SJCRH30 (cell line): ENCODE results near the gene EFCAB6. TPM values are rescaled to one million over a fixed set of nuclear protein-coding genes. Genes with fewer than 3 reads are reported as not detected.

Experiments used
- DNase-seq, 2 experiments: peaks; one replicate each; pipeline ENCODE4 v3.0.0-alpha.2; 2015 to 2020
- H3K27ac ChIP-seq: fragments of 250-450 bp; sonication (Bioruptor Pico); 2 replicates; pipeline ENCODE4 v1.5.1; 2020; ENCODE audit warnings: mild to moderate bottlenecking, moderate library complexity
- H3K27me3 ChIP-seq: fragments of 250-450 bp; sonication (Bioruptor Pico); 2 replicates; pipeline ENCODE4 v1.5.1; 2020; ENCODE audit warnings: mild to moderate bottlenecking, moderate library complexity
- H3K36me3 ChIP-seq: fragments of 250-450 bp; sonication (Bioruptor Pico); 2 replicates; pipeline ENCODE4 v1.5.1; 2020; ENCODE audit warnings: mild to moderate bottlenecking, moderate library complexity
- H3K4me1 ChIP-seq: fragments of 250-450 bp; sonication (Bioruptor Pico); 2 replicates; pipeline ENCODE4 v1.5.1; 2020; ENCODE audit warnings: mild to moderate bottlenecking, moderate library complexity
- H3K4me3 ChIP-seq: fragments of 250-450 bp; sonication (Bioruptor Pico); 2 replicates; pipeline ENCODE4 v1.5.1; 2020; ENCODE audit warnings: mild to moderate bottlenecking, moderate library complexity
- H3K9me3 ChIP-seq: fragments of 250-450 bp; sonication (Bioruptor Pico); replicated peaks from 2 replicates; pipeline ENCODE4 v1.5.1; 2020; ENCODE audit warnings: mild to moderate bottlenecking, moderate library complexity
- total RNA-seq: library from RNA; depleted of rRNA; stranded (reverse); fragments of >200 nt; shearing (Covaris generic); gene quantifications from 2 replicates; pipeline ENCODE4 v1.2.3, GENCODE V29; 2014

EFCAB6 gene
- total RNA-seq, 1 experiment from 2014 or later: not detected

DNA sequence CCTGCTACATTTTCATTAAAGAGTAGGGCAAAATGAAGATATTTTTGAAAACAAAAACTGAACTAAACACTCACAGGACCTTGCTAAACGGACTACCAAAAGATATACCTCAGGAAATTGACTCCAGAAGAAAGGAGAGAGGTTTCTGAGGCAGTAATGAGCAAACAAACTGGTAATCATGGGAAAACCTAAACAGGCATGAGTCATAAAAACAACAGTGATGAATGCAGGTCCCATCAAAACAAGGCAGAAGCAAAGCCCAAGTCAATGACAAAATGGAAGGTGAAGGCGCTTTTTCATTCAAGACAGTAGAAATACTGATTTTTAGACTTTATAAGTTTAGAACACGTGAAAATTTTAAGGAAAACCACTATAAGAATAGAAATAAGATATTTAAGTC lies 104.5 kb downstream of the EFCAB6 start:
- Histone ChIP-seq H3K27ac (no peak overlapping the region), H3K27me3 (0 out of 2 replicates have a peak, but pooled peaks cover 5% of the 10 kb centered on the region), H3K9me3 (peaks cover 3% of the 10 kb centered on the region; the same call in 1 of the 2 replicates), H3K4me1 (no peaks in the 10 kb centered on the region), H3K4me3 (no peak overlapping the region), H3K36me3 (no peaks in the 10 kb centered on the region)
- no peak for DNase-seq

GRCh38 chr22:43706571-43707328 lies 105.4 kb downstream of the EFCAB6 start:
- Histone ChIP-seq H3K4me1 (no peaks in the 10 kb centered on the region), H3K27me3 (0 out of 2 replicates have a peak, but pooled peaks cover 5% of the 10 kb centered on the region), H3K36me3 (no peaks in the 10 kb centered on the region), H3K27ac (no peak overlapping the region), H3K4me3 (no peak overlapping the region), H3K9me3 (peaks cover 3% of the 10 kb centered on the region; the same call in 1 of the 2 replicates)
- no peak for DNase-seq

- H3K36me3 ChIP-seq: no peaks in the 10 kb centered on the region
- no peak overlapping the region for H3K27ac ChIP-seq
- peaks cover 3% of the 10 kb centered on the region; the same call in 1 of the 2 replicates for H3K9me3 ChIP-seq
- H3K4me1 ChIP-seq: no peaks in the 10 kb centered on the region
- H3K27me3 ChIP-seq: 0 out of 2 replicates have a peak, but pooled peaks cover 5% of the 10 kb centered on the region
- H3K4me3 ChIP-seq: no peak overlapping the region
- DNase-seq: no peak
These were observed 106.0 kb downstream of the EFCAB6 start for GRCh38 chr22:43706151-43706550.

DNA sequence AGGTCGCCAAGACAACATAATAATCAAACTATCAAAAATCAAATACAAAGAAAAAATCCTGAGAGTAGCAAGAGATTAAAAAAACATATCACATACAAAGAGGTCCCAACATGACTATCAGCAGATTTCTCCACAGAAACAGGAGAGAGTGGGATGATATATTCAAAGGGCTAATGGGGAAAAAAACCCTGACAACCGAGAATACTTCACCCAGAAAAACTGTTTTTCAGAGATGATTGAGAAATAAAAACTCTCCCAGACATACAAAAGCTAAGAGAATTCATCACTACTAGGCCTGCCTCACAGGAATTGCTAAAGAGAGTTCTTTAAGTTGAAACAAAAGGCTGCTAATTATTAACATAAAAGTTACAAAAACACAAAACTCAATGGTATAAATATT lies 108.1 kb downstream of the EFCAB6 start:
- no peaks in the 10 kb centered on the region for H3K36me3 ChIP-seq
- H3K4me1 ChIP-seq: no peaks in the 10 kb centered on the region
- DNase-seq: no peak
- no peak overlapping the region for H3K4me3 ChIP-seq
- no peak overlapping the region for H3K27ac ChIP-seq
- H3K9me3 ChIP-seq: peaks cover 3% of the 10 kb centered on the region; the same call in 1 of the 2 replicates
- no peaks in the 10 kb centered on the region for H3K27me3 ChIP-seq

DNA sequence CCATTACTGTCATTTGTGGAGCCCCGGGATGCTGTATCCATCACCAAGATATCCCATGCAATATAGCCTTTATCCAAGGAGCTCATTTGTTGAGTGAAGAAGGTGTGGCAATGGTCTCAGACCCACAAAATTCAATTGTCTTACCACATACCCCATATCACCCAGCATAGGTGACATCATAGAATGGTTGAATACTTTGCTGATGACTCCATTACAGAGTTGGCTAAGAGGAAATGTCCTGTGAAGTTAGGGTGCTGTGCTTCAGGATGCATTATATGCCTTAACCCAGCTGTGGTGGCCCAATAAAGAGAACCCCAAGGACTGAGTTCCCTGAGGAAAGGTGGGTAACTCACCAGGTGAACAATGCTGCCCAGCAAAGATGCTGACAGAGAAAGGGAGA lies 113.7 kb downstream of the EFCAB6 start:
- DNase-seq: no peak
- Histone ChIP-seq H3K4me3 (no peak overlapping the region), H3K9me3 (no peaks in the 10 kb centered on the region), H3K4me1 (no peaks in the 10 kb centered on the region), H3K27ac (no peak overlapping the region), H3K27me3 (no peaks in the 10 kb centered on the region), H3K36me3 (no peaks in the 10 kb centered on the region)

DNA sequence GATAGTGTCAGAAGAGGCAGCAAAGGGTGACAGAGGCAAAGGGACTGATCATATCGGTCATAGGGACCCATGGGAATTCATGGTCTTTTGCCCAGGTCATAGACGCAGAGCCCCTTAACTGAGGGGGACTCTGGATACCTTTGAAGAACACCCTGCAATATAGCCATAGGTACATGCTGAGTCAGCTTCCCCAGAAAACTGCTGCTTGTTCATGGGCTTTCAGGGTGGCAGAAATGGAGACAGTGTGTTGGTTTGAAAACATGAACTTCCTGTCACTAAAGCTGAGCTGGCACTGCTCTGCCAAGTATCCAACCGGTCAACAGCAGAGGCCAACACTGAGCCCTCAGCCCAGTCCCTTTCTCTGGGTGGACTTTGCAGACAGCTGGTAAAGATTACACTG lies 114.2 kb downstream of the EFCAB6 start:
- no peak for DNase-seq
- Histone ChIP-seq H3K27me3 (no peaks in the 10 kb centered on the region), H3K9me3 (no peaks in the 10 kb centered on the region), H3K4me3 (no peak overlapping the region), H3K36me3 (no peaks in the 10 kb centered on the region), H3K27ac (no peak overlapping the region), H3K4me1 (no peaks in the 10 kb centered on the region)

GRCh38 chr22:43693249-43693648 lies 118.9 kb downstream of the EFCAB6 start:
- no peak for DNase-seq
- no peaks in the 10 kb centered on the region for H3K27me3 ChIP-seq
- H3K36me3 ChIP-seq: no peaks in the 10 kb centered on the region
- no peaks in the 10 kb centered on the region for H3K9me3 ChIP-seq
- no peaks in the 10 kb centered on the region for H3K4me1 ChIP-seq
- no peak overlapping the region for H3K27ac ChIP-seq
- H3K4me3 ChIP-seq: no peak overlapping the region

DNA sequence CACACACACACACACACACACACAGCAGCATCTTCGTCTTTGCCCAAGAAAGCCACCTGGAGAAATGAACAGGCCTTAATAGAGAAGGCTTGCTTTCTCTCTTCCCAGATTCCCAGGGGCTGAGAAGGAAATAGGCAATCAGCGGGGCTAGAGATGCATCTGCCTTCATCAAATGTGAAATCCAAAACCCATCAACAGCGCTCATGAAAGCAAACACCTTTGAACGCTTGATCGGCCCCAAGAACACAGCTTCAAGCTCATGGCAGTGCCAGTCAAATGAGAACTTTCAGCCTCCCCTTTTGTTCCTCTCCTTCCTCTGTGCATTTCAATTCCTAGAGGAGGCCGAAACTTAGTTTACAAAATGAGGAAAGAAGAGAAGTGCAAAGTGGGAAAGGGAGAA lies 122.7 kb downstream of the EFCAB6 start:
- Histone ChIP-seq H3K27me3 (no peaks in the 10 kb centered on the region), H3K4me3 (no peak overlapping the region), H3K27ac (no peak overlapping the region), H3K36me3 (no peaks in the 10 kb centered on the region), H3K9me3 (no peaks in the 10 kb centered on the region), H3K4me1 (no peaks in the 10 kb centered on the region)
- no peak for DNase-seq

GRCh38 chr22:43682851-43683250 lies 129.3 kb downstream of the EFCAB6 start:
- Histone ChIP-seq H3K36me3 (no peaks in the 10 kb centered on the region), H3K27me3 (no peaks in the 10 kb centered on the region), H3K9me3 (no peaks in the 10 kb centered on the region), H3K27ac (no peak overlapping the region), H3K4me3 (no peak overlapping the region), H3K4me1 (no peaks in the 10 kb centered on the region)
- DNase-seq: no peak

GRCh38 chr22:43681731-43682360 lies 130.3 kb downstream of the EFCAB6 start:
- H3K4me1 ChIP-seq: no peaks in the 10 kb centered on the region
- H3K36me3 ChIP-seq: no peaks in the 10 kb centered on the region
- no peaks in the 10 kb centered on the region for H3K9me3 ChIP-seq
- no peak overlapping the region for H3K4me3 ChIP-seq
- no peaks in the 10 kb centered on the region for H3K27me3 ChIP-seq
- DNase-seq: no peak
- H3K27ac ChIP-seq: no peak overlapping the region

- H3K27me3 ChIP-seq: no peaks in the 10 kb centered on the region
- no peaks in the 10 kb centered on the region for H3K36me3 ChIP-seq
- H3K9me3 ChIP-seq: no peaks in the 10 kb centered on the region
- no peak overlapping the region for H3K27ac ChIP-seq
- no peaks in the 10 kb centered on the region for H3K4me1 ChIP-seq
- DNase-seq: no peak
- no peak overlapping the region for H3K4me3 ChIP-seq
These were observed 141.6 kb downstream of the EFCAB6 start for GRCh38 chr22:43670513-43670912.

DNA sequence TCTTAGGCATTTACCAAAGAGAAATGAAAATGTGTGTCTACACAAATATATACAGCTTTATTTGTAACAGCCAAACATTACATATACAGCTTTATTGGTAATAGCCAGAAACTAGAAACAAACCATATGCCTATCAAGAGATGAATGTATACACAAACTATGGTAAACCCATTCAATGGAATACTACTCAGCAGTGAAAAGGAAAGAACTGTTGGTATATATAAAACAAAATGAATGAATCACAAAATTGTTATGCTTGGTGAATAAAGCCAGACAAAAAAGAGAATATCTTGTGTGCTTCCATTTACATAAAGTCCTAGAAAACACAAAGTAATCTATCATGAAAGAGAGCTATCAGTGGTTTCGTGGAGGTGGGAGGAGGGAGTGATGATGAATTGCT lies 142.9 kb downstream of the EFCAB6 start:
- H3K4me1 ChIP-seq: no peaks in the 10 kb centered on the region

DNA sequence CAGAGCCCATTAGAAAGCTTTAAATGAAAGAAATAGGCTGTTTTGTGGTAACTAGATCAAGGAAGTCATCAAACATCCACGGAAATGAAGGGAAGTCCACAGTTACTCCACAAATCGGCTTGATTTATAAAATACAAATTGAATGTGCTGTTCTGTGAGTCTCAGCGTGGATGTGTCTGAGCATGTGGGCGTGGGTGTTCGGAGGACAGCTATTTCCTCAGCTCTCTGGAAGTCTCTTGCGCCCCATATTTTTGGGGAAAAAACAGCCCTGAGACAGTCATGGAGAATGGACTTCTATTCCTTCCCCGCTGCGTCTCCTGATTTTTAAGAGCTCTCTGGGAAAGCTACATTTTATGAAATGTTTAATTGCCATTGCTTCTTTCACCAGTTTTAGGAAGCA lies 144.4 kb downstream of the EFCAB6 start:
- H3K27ac ChIP-seq: no peak overlapping the region

More for the DNA sequence above, 142.9 kb downstream of the EFCAB6 start:
- Histone ChIP-seq H3K4me3 (no peak overlapping the region), H3K9me3 (no peaks in the 10 kb centered on the region), H3K27ac (no peak overlapping the region), H3K27me3 (no peaks in the 10 kb centered on the region), H3K36me3 (no peaks in the 10 kb centered on the region)
- no peak for DNase-seq

DNA sequence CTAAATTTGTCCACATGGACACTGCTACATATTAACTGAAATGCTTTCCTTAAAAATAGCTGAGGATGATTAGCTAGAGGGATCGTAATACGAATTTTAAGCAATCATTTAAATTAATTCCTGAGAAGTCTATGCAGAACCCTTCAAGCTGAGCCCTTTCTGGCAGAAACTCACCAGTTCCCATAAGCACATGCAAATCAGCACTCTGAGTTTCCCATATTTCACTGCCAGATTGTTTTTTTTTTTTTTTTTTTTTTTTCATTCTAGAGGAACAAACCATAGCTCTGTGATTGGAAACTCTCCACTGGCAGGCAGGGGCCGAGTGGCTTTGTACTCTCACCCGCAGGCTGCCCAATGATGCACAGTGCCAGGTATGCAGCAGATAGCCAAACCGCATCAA lies 145.6 kb downstream of the EFCAB6 start:
- H3K36me3 ChIP-seq: no peaks in the 10 kb centered on the region
- H3K4me3 ChIP-seq: no peak overlapping the region
- H3K4me1 ChIP-seq: no peaks in the 10 kb centered on the region
- H3K9me3 ChIP-seq: no peaks in the 10 kb centered on the region
- no peak overlapping the region for H3K27ac ChIP-seq
- H3K27me3 ChIP-seq: no peaks in the 10 kb centered on the region
- no peak for DNase-seq

More for the DNA sequence above, 144.4 kb downstream of the EFCAB6 start:
- no peaks in the 10 kb centered on the region for H3K9me3 ChIP-seq
- no peak for DNase-seq
- H3K27me3 ChIP-seq: no peaks in the 10 kb centered on the region
- H3K4me1 ChIP-seq: no peaks in the 10 kb centered on the region
- H3K4me3 ChIP-seq: no peak overlapping the region
- H3K36me3 ChIP-seq: no peaks in the 10 kb centered on the region

DNA sequence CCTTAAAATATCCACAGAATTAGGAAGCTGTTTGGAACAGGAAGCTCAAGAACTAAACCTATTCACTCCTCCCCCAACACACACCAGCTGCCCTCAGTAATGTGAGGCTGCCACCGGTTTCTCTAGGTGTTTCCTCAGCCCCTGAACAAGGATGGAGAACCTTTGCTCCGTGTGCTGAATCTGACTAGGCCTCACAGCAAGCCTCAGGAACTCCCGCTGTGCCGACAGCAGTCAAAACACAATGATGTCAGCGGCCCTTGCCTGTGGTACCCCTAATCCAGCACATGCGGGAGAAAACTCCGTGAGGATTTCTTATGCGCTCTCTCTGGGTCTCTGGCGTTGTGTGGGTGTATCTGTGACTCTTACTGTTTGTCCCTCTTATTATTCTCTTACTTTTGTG lies 153.3 kb downstream of the EFCAB6 start:
- Histone ChIP-seq H3K9me3 (no peaks in the 10 kb centered on the region), H3K36me3 (no peaks in the 10 kb centered on the region), H3K4me1 (no peaks in the 10 kb centered on the region), H3K27ac (no peak overlapping the region), H3K4me3 (no peak overlapping the region), H3K27me3 (no peaks in the 10 kb centered on the region)
- no peak for DNase-seq
